OCI-LY7 (cell line): ENCODE measurements around the gene MYMX.

Experiments used
- EZH2phosphoT487 ChIP-seq: fragments of 200-600 bp; sonication (generic); IDR thresholded peaks from 2 replicates; pipeline ENCODE4 v1.6.1; 2018; ENCODE audit warnings: low read depth, borderline replicate concordance, mild to moderate bottlenecking, mixed run types, antibody characterized with exemption, low read length, moderate library complexity, mixed read lengths
- TF ChIP-seq, protein P1 (sequence below): fragments of 200-600 bp; sonication (generic); conservative IDR thresholded peaks from 2 replicates; pipeline ENCODE4 v1.5.1; 2014; ENCODE audit warnings: mild to moderate bottlenecking, antibody characterized with exemption, low read length, moderate library complexity, mixed read lengths

DNA sequence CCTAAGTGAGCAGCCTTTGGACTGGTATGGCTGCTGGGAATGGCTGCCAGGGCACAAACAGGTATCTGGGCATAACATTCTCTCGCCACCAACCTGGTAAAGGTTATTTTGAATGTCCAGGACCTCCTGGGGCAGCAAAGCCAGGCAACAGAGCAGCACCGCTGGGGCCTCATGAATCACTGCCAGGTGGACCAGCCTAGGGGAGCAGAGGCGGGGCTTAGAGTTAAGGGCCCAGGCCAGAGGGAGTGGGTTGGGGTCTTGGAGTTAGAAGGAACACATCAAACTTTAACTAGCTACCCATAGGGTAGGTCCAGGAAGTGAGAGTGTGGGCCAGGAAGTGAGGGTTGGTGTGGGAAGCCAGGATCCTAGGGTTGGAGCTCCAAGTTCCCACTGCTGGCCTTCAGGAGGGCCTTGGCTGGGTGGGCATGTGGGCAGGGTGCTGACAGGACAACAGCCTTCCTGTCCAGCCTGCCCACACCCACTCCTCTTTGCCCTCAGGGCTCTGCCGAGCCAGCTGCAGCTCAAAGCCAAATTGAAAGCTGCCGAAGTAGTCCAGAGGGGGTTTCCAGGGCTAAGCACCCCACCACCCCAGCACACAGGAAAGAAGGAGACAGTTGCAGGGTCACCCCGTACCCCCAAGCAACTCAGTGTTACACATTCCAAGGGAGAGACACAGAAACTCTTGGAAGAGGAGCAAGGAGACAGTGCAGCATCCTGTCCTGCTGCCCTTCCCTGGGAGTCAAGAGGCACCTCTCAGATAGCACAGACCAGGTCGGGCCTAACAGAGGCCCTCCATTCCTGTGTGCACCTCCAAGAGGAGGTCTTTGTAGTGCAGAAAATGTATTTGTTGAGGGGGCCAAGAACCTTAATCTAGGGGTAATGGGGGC is 46.0 kb downstream of the MYMX start:
- TF ChIP-seq, protein P1, sequence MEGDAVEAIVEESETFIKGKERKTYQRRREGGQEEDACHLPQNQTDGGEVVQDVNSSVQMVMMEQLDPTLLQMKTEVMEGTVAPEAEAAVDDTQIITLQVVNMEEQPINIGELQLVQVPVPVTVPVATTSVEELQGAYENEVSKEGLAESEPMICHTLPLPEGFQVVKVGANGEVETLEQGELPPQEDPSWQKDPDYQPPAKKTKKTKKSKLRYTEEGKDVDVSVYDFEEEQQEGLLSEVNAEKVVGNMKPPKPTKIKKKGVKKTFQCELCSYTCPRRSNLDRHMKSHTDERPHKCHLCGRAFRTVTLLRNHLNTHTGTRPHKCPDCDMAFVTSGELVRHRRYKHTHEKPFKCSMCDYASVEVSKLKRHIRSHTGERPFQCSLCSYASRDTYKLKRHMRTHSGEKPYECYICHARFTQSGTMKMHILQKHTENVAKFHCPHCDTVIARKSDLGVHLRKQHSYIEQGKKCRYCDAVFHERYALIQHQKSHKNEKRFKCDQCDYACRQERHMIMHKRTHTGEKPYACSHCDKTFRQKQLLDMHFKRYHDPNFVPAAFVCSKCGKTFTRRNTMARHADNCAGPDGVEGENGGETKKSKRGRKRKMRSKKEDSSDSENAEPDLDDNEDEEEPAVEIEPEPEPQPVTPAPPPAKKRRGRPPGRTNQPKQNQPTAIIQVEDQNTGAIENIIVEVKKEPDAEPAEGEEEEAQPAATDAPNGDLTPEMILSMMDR, result no peak
- no peak for TF ChIP-seq EZH2phosphoT487
